HepG2 (cell line): Measurements from ENCODE around the gene MBD5. TPM values are rescaled to one million over a fixed set of nuclear protein-coding genes. Genes with fewer than 3 reads are reported as not detected.

Experiments used
- ATAC-seq: fragments of 200-7000 bp; cut with Tn5 transposase; 3 replicates; pipeline ENCODE4 v1.9.1; 2020; ENCODE audit warnings: mild to moderate bottlenecking, moderate library complexity
- BruUV-seq: library from RNA; stranded (reverse); fragments of 400-500 nt; replicated peaks from 2 replicates; lab custom pipeline; 2021; lab: Mats Ljungman, UMichigan
- CTCF ChIA-PET: fragments of 300-600 bp; formaldehyde crosslinking; extraction: SDS; loops from one replicate; lab custom pipeline; 2021; ENCODE audit warnings: low total read pairs, inconsistent platforms, low intra/inter-chr PET ratio; lab: Yijun Ruan, JAX
- POLR2A ChIA-PET: fragments of 350-600 bp; sonication (Branson Sonifier 250); formaldehyde crosslinking; loops from one replicate; lab custom pipeline; 2020; ENCODE audit warnings: antibody characterized with exemption, inconsistent platforms; lab: Yijun Ruan, JAX
- DNase-seq: peaks from one replicate; pipeline ENCODE4 v3.0.0-alpha.2; 2015; ENCODE audit warnings: low spot score
- FAIRE-seq: peaks from 3 replicates; lab custom pipeline; 2011; peaks lifted over from hg19 to GRCh38; lab: Jason Lieb, UNC
- H2AFZ ChIP-seq: one replicate; pipeline ENCODE4 v1.6.1; 2011; ENCODE audit warnings: low read length, inconsistent platforms
- H3K27ac ChIP-seq: fragments of 300-600 bp; 3 replicates; pipeline ENCODE4 v1.8.0; 2011; ENCODE audit warnings: mixed run types, mild to moderate bottlenecking, mixed read lengths, low read length, inconsistent platforms; ENCODE audit not compliant: insufficient read depth; ENCODE audit errors: extremely low read length
- H3K27me3 ChIP-seq, 2 experiments: fragments of 200-600 bp in 1 of 2; 2 replicates in 1 of 2; 3 replicates in 1 of 2; pipeline versions ENCODE4 v1.6.0 to v1.8.0; 2011; ENCODE audit warnings: low read length in 2 of 2, mild to moderate bottlenecking in 2 of 2, moderate library complexity in 2 of 2, inconsistent platforms in 1 of 2; ENCODE audit not compliant: insufficient read depth in 2 of 2, control insufficient read depth in 1 of 2
- H3K36me3 ChIP-seq, 2 experiments: fragments of 200-600 bp in 1 of 2; replicated peaks in 1 of 2; 2 replicates in 1 of 2; 3 replicates in 1 of 2; pipeline versions ENCODE4 v1.5.1 to v1.8.0; 2011; ENCODE audit warnings: low read length in 2 of 2, inconsistent platforms in 1 of 2; ENCODE audit not compliant: insufficient read depth in 2 of 2, control insufficient read depth in 1 of 2
- H3K4me1 ChIP-seq: 2 replicates; pipeline ENCODE4 v1.5.1; 2012; ENCODE audit warnings: low read length, inconsistent platforms; ENCODE audit not compliant: insufficient read depth
- H3K4me2 ChIP-seq: 2 replicates; pipeline ENCODE4 v1.6.0; 2011; ENCODE audit warnings: low read depth, low read length, inconsistent platforms
- H3K4me3 ChIP-seq, 3 experiments: fragments of 200-600 bp in 1 of 3; sonication (generic), shearing (Covaris generic) in 1 of 3; replicated peaks in 1 of 3; 2 replicates each; pipeline ENCODE4 v1.5.1; 2011 to 2016; ENCODE audit warnings: low read length in 3 of 3, inconsistent platforms in 2 of 3, low read depth in 2 of 3, mild to moderate bottlenecking in 2 of 3, control low read depth in 1 of 3, mixed read lengths in 1 of 3; ENCODE audit not compliant: insufficient read depth in 1 of 3
- H3K79me2 ChIP-seq: one replicate; pipeline ENCODE4 v1.6.1; 2011; ENCODE audit warnings: low read length, inconsistent platforms; ENCODE audit not compliant: insufficient read depth
- H3K9ac ChIP-seq: 2 replicates; pipeline ENCODE4 v1.6.0; 2011; ENCODE audit warnings: mild to moderate bottlenecking, low read depth, low read length, inconsistent platforms; ENCODE audit not compliant: insufficient read depth
- H3K9me3 ChIP-seq: 2 replicates; pipeline ENCODE4 v1.5.1; 2012; ENCODE audit warnings: mild to moderate bottlenecking, low read length
- H4K20me1 ChIP-seq: 2 replicates; pipeline ENCODE4 v1.6.0; 2011; ENCODE audit warnings: inconsistent platforms, mild to moderate bottlenecking, low read length, moderate library complexity; ENCODE audit not compliant: insufficient read depth
- FOXA1 ChIP-seq, 2 experiments: fragments of 450-650 bp in 1 of 2; sonication (generic) in 1 of 2; formaldehyde crosslinking in 1 of 2; IDR thresholded peaks; 2 replicates each; pipeline versions ENCODE4 v1.4.0 to v1.6.1; 2016 to 2020; ENCODE audit warnings: missing genetic modification reagents in 1 of 2
- FOXM1 ChIP-seq: sonication (generic); formaldehyde crosslinking; IDR thresholded peaks from 2 replicates; pipeline ENCODE4 v1.5.0; 2020; ENCODE audit warnings: missing genetic modification reagents
- HNRNPUL1 ChIP-seq: fragments of 200-400 bp; formaldehyde crosslinking; IDR thresholded peaks from 2 replicates; pipeline ENCODE4 v1.6.1; 2017; ENCODE audit warnings: low read depth, mild to moderate bottlenecking, low read length, moderate library complexity
- JUN ChIP-seq: sonication (generic); formaldehyde crosslinking; IDR thresholded peaks from 2 replicates; pipeline ENCODE4 v1.4.0; 2020; ENCODE audit warnings: mild to moderate bottlenecking, missing genetic modification reagents
- MAFK ChIP-seq, 2 experiments: IDR thresholded peaks in 1 of 2; conservative IDR thresholded peaks in 1 of 2; 2 replicates each; pipeline ENCODE4 v1.6.1; 2011; ENCODE audit warnings: improper control_type of control experiment in 2 of 2, low read length in 2 of 2
- TEAD3 ChIP-seq: optimal IDR thresholded peaks from 2 replicates; pipeline ENCODE3; 2016; ENCODE audit warnings: borderline replicate concordance
- TRAFD1 ChIP-seq: sonication (generic); formaldehyde crosslinking; IDR thresholded peaks from 2 replicates; pipeline ENCODE4 v1.5.1; 2020; ENCODE audit warnings: missing genetic modification reagents, mild to moderate bottlenecking, borderline replicate concordance
- ZBED4 ChIP-seq: sonication (generic); formaldehyde crosslinking; IDR thresholded peaks from 2 replicates; pipeline ENCODE4 v1.4.0; 2020; ENCODE audit warnings: missing genetic modification reagents, borderline replicate concordance
- WGBS: methylation state at CpG from one replicate; pipeline ENCODE4 v1.1.6; 2017; ENCODE audit warnings: low lambda C conversion rate; 5-methylcytosine and 5-hydroxymethylcytosine counted together
- in situ Hi-C: cut with HindIII; loops from 2 replicates; pipeline ENCODE4 v1.10.0; 2017; ENCODE audit warnings: low pct_unique_long_range_greater_than_20kb; ENCODE audit not compliant: extremely low pct_ligation_motif_present
- intact Hi-C: fragments of 100-400 bp; cut with micrococcal nuclease; formaldehyde crosslinking; loops from one replicate; pipeline ENCODE4 v1.10.0; 2022; ENCODE audit not compliant: unreplicated experiment
- polyA plus RNA-seq, 8 experiments: library from polyadenylated mRNA; depleted of rRNA in 3 of 8; stranded (reverse) in 7 of 8; unstranded in 1 of 8; fragments of >200 nt; fragmentation: Illumina TruSeq in 4 of 8; extraction: Trizol in 4 of 8; gene quantifications; 2 replicates each; pipeline versions ENCODE4 v1.2.1 to v1.2.3, GENCODE V29; 2011 to 2016; ENCODE audit warnings: low read depth in 4 of 8, missing spikeins in 1 of 8, mixed read lengths in 1 of 8; ENCODE audit not compliant: insufficient read depth in 1 of 8
- total RNA-seq, 5 experiments: library from RNA; depleted of rRNA; stranded (reverse); fragments of >200 nt; fragmentation: Illumina TruSeq; extraction: Trizol; gene quantifications; 2 replicates each; pipeline ENCODE4 v1.2.3, GENCODE V29; 2016; ENCODE audit warnings: low read depth in 1 of 5
- TF ChIP-seq, protein P1 (sequence below): sonication (generic); formaldehyde crosslinking; IDR thresholded peaks from 2 replicates; pipeline ENCODE4 v1.5.1; 2020; ENCODE audit warnings: mild to moderate bottlenecking, missing genetic modification reagents, borderline replicate concordance
- TF ChIP-seq, protein P2 (sequence below): sonication (generic); formaldehyde crosslinking; IDR thresholded peaks from 2 replicates; pipeline ENCODE4 v1.4.0; 2020; ENCODE audit warnings: missing genetic modification reagents

Gene MBD5
- total and polyA plus RNA-seq, 2 of the 13 experiments (the other 11 are each of a cell fraction or from before 2014, with no cell fraction given), result 13.5 to 26.4 TPM

GRCh38 chr2:148253685-148254084, 232.8 kb downstream of the MBD5 start:
- Histone ChIP-seq H3K4me2 (no peak overlapping the region), H2AFZ (no peak overlapping the region), H3K36me3 (no peaks in the 10 kb centered on the region; a peak in 1 of 5 replicates), H3K4me3 (no peak overlapping the region), H3K9me3 (peaks cover 22% of the 10 kb centered on the region), H3K27ac (no peak overlapping the region), H3K9ac (no peak overlapping the region), H4K20me1 (no peaks in the 10 kb centered on the region), H3K79me2 (no peaks in the 10 kb centered on the region), H3K4me1 (peaks cover 9% of the 10 kb centered on the region), H3K27me3 (no peaks in the 10 kb centered on the region)
- ChIA-PET CTCF (no interaction called here), POLR2A (no interaction called here)
- BruUV-seq, result no TSS peak
- DNase-seq (no peak), ATAC-seq (no peak), FAIRE-seq (no peak)
- over 99% methylated on average over 6 of the region's 6 CpGs for WGBS
- intact Hi-C loops, result no loop called here
- in situ Hi-C loops, result no loop called here
- no peak for TF ChIP-seq TEAD3 (CRISPR knock-in tag)
- TF ChIP-seq MAFK (conservative IDR thresholded peaks at IDR 0.05 in 1 of 2, IDR thresholded peaks at IDR 0.05 in 1 of 2; ENCODE audit: low read length in 2 of 2), result peak; percentile 25 to 30; a peak in 2 of 4 replicates
- TF ChIP-seq HNRNPUL1, result no peak
- no peak for TF ChIP-seq TRAFD1 (CRISPR knock-in tag)
- TF ChIP-seq FOXA1 (IDR thresholded peaks at IDR 0.05), result no peak
- TF ChIP-seq FOXA1 (CRISPR knock-in tag; IDR thresholded peaks at IDR 0.05), result no peak
- TF ChIP-seq, protein P1, sequence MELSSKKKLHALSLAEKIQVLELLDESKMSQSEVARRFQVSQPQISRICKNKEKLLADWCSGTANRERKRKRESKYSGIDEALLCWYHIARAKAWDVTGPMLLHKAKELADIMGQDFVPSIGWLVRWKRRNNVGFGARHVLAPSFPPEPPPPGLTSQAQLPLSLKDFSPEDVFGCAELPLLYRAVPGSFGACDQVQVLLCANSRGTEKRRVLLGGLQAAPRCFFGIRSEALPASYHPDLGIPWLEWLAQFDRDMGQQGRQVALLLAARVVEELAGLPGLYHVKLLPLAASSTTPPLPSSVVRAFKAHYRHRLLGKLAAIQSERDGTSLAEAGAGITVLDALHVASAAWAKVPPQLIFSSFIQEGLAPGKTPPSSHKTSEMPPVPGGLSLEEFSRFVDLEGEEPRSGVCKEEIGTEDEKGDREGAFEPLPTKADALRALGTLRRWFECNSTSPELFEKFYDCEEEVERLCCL, result no peak
- no peak for TF ChIP-seq FOXM1
- TF ChIP-seq, protein P2, sequence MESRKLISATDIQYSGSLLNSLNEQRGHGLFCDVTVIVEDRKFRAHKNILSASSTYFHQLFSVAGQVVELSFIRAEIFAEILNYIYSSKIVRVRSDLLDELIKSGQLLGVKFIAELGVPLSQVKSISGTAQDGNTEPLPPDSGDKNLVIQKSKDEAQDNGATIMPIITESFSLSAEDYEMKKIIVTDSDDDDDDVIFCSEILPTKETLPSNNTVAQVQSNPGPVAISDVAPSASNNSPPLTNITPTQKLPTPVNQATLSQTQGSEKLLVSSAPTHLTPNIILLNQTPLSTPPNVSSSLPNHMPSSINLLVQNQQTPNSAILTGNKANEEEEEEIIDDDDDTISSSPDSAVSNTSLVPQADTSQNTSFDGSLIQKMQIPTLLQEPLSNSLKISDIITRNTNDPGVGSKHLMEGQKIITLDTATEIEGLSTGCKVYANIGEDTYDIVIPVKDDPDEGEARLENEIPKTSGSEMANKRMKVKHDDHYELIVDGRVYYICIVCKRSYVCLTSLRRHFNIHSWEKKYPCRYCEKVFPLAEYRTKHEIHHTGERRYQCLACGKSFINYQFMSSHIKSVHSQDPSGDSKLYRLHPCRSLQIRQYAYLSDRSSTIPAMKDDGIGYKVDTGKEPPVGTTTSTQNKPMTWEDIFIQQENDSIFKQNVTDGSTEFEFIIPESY (CRISPR knock-in tag), result 0 out of 2 replicates have a peak, but pooled peaks have one; percentile 47
- TF ChIP-seq ZBED4 (CRISPR knock-in tag), result no peak
- TF ChIP-seq JUN (CRISPR knock-in tag), result no peak
